ENCODE measurements around the gene FOSL2.

DNA sequence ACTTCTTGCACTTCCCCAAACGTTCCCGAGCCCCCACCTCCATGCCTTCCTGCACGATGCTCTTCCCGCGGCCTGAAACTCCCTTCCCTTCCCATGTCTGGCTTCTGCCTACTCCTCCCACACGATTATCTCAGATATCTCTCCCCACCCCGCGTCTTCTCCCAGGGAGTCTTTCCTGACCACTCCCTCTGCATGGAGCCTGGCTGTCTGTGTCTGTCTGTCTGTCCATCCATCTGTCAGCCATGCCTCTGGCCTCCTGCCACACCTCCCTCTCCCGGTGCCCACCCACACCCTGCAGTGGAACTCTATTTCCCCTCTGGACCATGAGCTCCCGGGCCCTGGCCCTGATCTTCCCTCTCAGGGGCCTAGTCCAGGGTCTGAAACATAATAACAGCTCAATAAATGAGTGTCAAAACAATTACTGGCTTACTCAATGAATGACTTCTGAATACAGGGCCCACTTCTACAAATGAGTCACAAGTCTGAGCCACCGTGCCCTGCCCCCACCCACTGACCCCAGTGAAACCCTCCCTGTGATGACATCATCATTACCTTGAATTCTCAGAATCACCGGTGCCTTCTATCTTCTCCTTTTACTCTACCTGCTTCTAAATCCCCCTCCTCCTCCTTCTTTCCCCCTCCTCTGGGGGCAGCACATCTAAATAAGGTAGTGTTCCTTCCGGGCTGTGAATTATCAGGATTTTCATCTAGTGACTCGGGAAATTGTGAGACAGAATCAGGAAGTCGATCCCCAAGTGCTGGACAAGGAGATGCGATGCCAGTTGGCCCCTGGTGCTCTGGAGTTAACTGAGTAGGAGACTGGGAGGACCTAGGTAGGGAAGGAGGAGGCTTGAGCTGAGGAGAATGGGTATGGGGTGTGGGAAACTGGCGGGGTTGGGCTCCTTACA, 57.1 kb downstream of the FOSL2 start:
- TF ChIP-seq, protein P1, sequence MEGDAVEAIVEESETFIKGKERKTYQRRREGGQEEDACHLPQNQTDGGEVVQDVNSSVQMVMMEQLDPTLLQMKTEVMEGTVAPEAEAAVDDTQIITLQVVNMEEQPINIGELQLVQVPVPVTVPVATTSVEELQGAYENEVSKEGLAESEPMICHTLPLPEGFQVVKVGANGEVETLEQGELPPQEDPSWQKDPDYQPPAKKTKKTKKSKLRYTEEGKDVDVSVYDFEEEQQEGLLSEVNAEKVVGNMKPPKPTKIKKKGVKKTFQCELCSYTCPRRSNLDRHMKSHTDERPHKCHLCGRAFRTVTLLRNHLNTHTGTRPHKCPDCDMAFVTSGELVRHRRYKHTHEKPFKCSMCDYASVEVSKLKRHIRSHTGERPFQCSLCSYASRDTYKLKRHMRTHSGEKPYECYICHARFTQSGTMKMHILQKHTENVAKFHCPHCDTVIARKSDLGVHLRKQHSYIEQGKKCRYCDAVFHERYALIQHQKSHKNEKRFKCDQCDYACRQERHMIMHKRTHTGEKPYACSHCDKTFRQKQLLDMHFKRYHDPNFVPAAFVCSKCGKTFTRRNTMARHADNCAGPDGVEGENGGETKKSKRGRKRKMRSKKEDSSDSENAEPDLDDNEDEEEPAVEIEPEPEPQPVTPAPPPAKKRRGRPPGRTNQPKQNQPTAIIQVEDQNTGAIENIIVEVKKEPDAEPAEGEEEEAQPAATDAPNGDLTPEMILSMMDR (IDR thresholded peaks at IDR 0.05) = no peak
- no peak for TF ChIP-seq EZH2 (IDR thresholded peaks at IDR 0.05; ENCODE audit: borderline replicate concordance, insufficient read depth, low read depth, low read length, poor library complexity, severe bottlenecking)
